IPS-11a (cell line): ENCODE measurements around the gene WBP11.
"Not testable (repeated sequence)": the region's sequence is repeated elsewhere in the genome, so short reads cannot be mapped to it uniquely, and the experiment has no call there.

Source experiments
- H3K4me3 ChIP-seq: one replicate; pipeline ENCODE4 v1.5.1; 2013; ENCODE audit warnings: low read depth, low read length, control low read depth

The WBP11 gene

GRCh38 chr12:14774074-14774905 lies 29.0 kb downstream of the WBP11 start:
- H3K4me3 ChIP-seq: peak overlapping the region; percentile 81

- peak overlapping the region; percentile 81 for H3K4me3 ChIP-seq
Observed at GRCh38 chr12:14773685-14774073, 29.6 kb downstream of the WBP11 start.

GRCh38 chr12:14772946-14773345 lies 30.3 kb downstream of the WBP11 start:
- H3K4me3 ChIP-seq: peak overlapping the region; percentile 81

- H3K4me3 ChIP-seq: peak overlapping the region; percentile 10
Observed at GRCh38 chr12:14771651-14772137, 31.6 kb downstream of the WBP11 start.

- peak overlapping the region; percentile 98 for H3K4me3 ChIP-seq
Observed at GRCh38 chr12:14770496-14771461, 32.5 kb downstream of the WBP11 start.

- peak overlapping the region; percentile 98 for H3K4me3 ChIP-seq
Observed at GRCh38 chr12:14769969-14770495, 33.2 kb downstream of the WBP11 start.

GRCh38 chr12:14769466-14769968 lies 33.8 kb downstream of the WBP11 start:
- H3K4me3 ChIP-seq: peak overlapping the region; percentile 98

GRCh38 chr12:14768823-14769405 lies 34.4 kb downstream of the WBP11 start:
- peak overlapping the region; percentile 98 for H3K4me3 ChIP-seq

- no peak overlapping the region for H3K4me3 ChIP-seq
Observed at GRCh38 chr12:14767617-14768016, 35.7 kb downstream of the WBP11 start.

GRCh38 chr12:14766649-14767215 lies 36.5 kb downstream of the WBP11 start:
- no peak overlapping the region for H3K4me3 ChIP-seq

- not testable (repeated sequence) for H3K4me3 ChIP-seq
Observed at GRCh38 chr12:14766020-14766419, 37.3 kb downstream of the WBP11 start.

GRCh38 chr12:14765398-14765797 lies 37.9 kb downstream of the WBP11 start:
- no peak overlapping the region for H3K4me3 ChIP-seq

- H3K4me3 ChIP-seq: not testable (repeated sequence)
Observed at GRCh38 chr12:14759711-14760280, 43.5 kb downstream of the WBP11 start.

GRCh38 chr12:14756334-14757143 lies 46.7 kb downstream of the WBP11 start:
- H3K4me3 ChIP-seq: no peak overlapping the region

- H3K4me3 ChIP-seq: no peak overlapping the region
Observed at GRCh38 chr12:14751986-14752385, 51.3 kb downstream of the WBP11 start.

- no peak overlapping the region for H3K4me3 ChIP-seq
Observed at GRCh38 chr12:14743061-14743460, 60.2 kb downstream of the WBP11 start.

GRCh38 chr12:14741942-14742341 lies 61.3 kb downstream of the WBP11 start:
- no peak overlapping the region for H3K4me3 ChIP-seq

- no peak overlapping the region for H3K4me3 ChIP-seq
Observed at GRCh38 chr12:14741153-14741552, 62.1 kb downstream of the WBP11 start.

- H3K4me3 ChIP-seq: not testable (repeated sequence)
Observed at GRCh38 chr12:14736441-14736840, 66.8 kb downstream of the WBP11 start.
